Epithelial cell of esophagus (primary cell): Measurements from ENCODE around the gene SYP.
A peak's percentile ranks its signal among the peaks of the same experiment; 100 is the strongest.

Experiments
- DNase-seq: peaks from one replicate; pipeline ENCODE4 v3.0.0; 2010; ENCODE audit warnings: low read depth
- H3K4me3 ChIP-seq: 2 replicates; pipeline ENCODE4 v1.5.1; 2011; ENCODE audit warnings: mild to moderate bottlenecking, low read length, control low read depth
- CTCF ChIP-seq: IDR thresholded peaks from 2 replicates; pipeline ENCODE4 v1.5.1; 2011; ENCODE audit warnings: low read depth, mild to moderate bottlenecking, low read length, control low read depth, inconsistent platforms; ENCODE audit not compliant: insufficient read depth; ENCODE audit errors: missing control alignments

SYP gene

DNA sequence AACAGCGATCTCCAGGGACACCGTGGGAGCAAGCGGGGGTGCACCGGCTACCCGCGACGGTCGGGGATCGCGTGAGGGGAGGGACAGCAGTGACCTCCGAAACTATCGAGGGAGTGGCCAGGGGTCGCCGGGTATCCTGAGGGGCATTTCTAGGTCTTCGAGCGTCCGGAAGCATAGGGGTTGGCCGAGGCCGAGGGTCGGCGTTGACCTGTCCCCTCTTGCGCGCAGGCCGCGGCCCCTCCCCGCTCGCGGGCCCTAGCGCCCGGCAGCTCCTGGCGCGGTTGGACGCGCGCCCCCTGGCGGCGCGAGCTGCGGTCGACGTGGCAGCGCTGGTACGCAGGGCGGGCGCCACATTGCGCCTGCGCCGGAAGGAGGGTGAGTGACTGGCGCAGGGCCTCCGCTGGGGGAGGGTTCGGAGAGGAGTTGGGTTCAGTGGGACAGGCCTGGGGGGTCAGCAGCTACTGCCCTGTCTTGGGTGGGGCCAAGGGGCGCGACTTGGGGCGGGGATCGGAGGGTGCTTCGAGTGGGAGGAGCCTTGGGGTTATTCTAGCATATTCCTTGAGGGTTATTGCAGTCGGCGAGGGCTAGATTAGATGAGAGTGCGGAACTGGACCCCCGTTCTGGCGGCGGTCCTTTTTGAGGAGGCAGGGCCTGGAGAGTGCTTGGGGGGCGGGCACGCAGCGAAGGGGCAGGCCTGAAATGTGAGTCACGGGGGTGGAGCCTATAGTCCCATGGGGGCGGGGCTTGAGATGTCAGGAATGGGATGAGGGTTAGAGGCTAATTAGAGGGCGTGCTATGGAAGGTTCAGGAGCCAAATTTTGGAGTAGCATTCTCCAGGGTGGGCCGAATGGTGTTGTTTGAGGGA, 36.2 kb downstream of the SYP start:
- H3K4me3 ChIP-seq: peak overlapping the region; percentile 38
- DNase-seq: peak; percentile 78
- TF ChIP-seq CTCF: no peak

GRCh38 chrX:49162620-49163019, 37.4 kb downstream of the SYP start, which contains the start of gene MAGIX:
Gene MAGIX, plus strand, starts transcription at chrX:49162758. Its CDS starts 132 bp downstream, at chrX:49162890.
- H3K4me3 ChIP-seq: peak within 1 kb of the TSS; percentile 38
- no peak for TF ChIP-seq CTCF
- no peak for DNase-seq

DNA sequence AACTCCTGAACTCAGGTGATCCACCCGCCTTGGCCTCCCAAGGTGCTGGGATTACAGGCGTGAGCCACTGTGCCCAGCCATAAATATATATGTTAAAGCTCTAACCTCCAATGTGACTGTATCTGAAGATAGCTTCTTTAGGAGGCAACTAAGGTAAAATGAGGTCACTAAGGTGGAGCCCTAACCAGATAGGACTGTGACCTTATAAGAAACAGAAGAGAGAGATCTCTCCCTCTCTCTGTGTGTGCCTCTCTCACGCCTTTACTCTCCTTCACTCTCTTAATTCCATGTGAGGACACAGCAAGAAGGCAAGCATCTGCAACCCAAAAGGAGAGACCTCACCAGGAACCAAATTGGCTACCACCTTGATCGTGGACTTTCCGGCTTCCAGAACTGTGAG, 38.4 kb downstream of the SYP start:
- DNase-seq: no peak
- no peak for TF ChIP-seq CTCF
- H3K4me3 ChIP-seq: no peak overlapping the region

DNA sequence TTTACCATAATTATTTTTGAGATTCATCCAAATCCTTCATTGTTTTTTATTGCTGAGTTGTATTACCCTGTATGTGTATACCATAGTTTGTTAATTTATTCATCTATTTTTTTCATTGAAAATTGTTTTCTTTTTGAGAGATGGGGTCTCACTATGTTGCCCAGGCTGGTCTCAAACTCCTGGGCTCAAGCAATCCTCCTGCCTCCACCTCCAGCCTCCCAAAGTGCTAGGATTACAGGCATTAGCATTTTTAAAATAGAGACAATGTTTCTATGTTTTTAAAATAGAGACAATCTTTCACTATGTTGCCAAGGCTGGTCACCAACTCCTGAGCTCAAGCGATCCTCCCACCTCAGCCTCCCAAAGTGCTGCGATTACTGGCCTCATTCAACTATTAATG, 39.1 kb downstream of the SYP start:
- DNase-seq: no peak
- no peak overlapping the region for H3K4me3 ChIP-seq
- TF ChIP-seq CTCF: no peak

- no peak for DNase-seq
- no peak overlapping the region for H3K4me3 ChIP-seq
- TF ChIP-seq CTCF: no peak
These were observed 42.8 kb downstream of the SYP start for GRCh38 chrX:49157194-49157593.

- H3K4me3 ChIP-seq: peak overlapping the region; percentile 58
- DNase-seq: peak; percentile 89
- peak; percentile 35 for TF ChIP-seq CTCF
These were observed 43.8 kb downstream of the SYP start for GRCh38 chrX:49155900-49156837.
